HG02642 (cell line): ENCODE measurements around the gene TAGAP.
"Not testable (repeated sequence)": the region's sequence is repeated elsewhere in the genome, so short reads cannot be mapped to it uniquely, and the experiment has no call there.

ENCODE experiments used
- ATAC-seq: cut with Tn5 transposase; IDR thresholded peaks from one replicate; pipeline ENCODE4 v1.9.1; 2021; ENCODE audit warnings: mild to moderate bottlenecking; ENCODE audit not compliant: unreplicated experiment, poor library complexity

The TAGAP gene

DNA sequence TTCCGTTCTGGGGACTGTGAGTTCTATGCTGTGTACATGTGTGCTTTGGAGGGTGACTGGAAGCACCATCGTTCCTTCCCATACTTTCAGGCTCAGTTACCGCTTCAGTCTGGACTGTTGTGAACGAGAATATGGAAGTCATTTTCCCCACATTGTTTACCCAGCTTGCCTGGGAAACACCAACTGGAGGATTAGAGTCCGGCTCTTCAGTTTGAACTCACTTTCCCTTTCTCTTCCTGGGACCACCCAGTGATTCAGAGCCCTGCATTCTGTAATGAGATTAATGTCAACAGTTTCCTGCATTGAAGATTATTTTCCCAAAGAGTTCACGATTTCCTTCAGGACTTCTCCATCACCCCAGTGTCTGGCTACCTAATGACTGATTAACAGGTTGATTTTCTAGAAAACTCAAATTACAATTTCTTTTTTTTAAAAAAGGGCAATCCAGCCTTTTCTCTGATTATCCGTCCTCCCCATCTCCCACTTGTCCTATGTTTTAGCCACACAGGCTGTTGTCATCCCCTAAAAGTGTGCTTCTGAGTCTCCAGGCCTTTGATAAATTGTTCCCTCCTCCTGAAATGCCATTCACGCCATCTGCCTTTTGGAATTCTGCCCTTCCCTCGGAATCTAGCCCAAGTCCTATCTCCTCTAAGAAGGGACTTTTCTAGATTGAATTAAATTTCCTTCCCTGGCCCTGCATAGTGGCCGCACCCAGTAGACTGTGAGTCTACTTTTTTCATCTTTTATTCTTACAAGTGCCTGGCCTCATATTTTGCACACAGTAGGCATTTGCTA lies 3.3 kb upstream of the TAGAP start:
- no peak for ATAC-seq

DNA sequence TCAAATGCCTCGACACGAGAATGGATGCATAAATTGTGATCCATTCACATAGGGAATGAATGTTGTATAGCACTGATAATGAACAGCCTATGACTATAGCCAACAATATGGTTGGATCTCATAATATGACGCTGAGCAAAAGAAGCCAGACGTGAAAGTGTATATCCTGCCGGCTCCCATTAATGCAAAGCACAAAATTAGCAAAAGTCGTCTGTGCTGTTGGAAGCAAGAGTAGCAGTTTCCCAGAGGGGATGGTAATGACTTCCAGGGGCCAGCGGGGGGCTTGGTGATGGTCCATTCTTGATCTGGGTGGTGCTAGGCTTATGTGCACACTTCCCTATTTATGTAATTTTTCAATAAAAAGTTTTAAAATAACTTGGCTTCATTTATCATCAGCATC lies 1.0 kb upstream of the TAGAP start:
- no peak for ATAC-seq

DNA sequence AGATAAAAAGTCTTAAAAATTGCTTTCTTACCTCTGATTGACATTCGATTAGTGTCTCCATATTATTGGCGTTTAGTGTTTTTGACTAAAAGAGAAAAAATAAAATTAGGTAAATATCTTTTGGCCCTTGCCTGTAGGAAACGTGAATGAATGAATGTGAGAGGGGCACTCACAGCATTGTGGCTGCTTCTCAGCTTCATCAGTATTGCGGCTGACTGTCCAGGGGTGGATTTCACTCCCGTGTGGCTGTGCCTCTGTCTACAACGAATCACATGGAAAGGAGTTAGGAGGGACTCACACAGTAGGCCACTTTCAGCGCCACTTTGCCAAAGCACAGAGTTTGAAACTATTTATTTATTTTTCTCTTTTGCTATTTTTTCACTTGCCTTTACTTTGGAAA lies 844 bp downstream of the TAGAP start:
- ATAC-seq: no peak

DNA sequence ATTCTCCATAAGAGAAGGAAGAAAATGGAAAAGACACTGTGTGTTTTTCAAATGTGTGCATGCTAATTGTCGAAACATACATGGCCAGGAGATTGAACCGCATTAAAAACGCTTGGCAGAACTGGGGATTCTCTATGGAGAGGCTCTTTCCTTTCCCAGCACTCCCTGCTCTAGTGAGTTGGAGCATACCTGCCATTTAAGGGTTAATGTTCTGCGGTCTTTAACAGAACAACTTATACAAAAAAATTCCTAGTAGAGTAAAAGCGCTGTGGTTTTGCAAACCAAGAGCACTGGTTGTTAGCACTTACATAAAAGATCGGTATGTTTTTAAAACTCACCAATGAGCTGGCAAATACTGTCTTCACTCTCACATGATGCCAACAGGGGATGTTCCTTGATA lies 1.5 kb downstream of the TAGAP start:
- ATAC-seq: no peak

DNA sequence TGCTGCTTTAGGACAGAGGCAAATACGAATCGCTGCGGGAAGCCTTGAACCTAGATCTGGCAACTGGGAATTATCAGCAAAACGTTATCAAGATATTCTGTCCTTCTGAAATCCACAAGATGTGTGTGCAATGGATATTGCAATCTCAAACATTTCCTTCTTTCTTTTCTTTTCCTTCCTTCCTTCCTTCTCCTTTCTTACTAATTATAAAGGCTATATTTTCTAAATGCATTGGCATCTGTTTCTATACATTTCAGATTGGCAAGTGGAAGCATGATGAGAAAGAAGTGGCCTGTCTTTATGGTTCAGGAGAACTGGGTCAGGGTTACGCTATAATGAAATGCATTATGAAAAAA lies 2.0 kb downstream of the TAGAP start:
- no peak for ATAC-seq

DNA sequence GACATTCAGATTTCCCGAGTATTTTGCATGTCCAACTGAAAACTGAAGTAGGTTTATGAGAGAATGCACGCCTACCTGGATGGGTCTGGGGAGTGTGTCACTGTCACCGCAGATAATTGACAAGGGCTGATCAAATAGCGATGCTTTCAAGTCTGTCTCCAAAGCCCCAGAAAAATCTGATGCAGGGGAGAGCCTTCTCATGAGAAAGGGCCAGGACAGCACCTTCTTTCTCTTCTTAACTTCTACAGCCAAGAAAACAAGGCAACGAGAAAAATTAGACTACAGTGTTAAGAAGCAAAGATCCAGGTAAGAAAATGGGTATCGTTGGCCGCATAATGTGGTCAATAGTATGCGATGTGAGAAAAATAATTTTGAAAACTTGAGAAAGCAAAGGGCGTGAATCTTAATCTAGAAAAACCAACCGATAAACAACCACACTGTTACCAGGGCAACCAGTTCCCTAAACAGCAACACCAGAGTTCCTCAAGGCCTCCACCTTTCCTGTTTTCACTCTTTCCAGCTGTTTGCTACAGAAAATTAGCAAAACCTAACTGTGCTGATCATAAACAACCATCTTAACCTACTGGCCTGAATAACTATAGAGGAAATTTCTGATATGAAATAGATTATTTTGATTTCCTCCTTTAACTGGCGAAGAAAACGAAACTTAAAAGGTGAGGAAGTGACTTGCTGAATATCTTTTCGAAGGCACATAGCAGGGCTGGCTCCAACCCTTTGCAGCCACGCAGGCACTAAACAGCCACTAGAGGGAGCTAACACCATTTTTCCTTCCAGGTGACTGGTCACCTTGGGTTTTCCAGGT lies 2.6 kb downstream of the TAGAP start:
- ATAC-seq: peak; percentile 35

DNA sequence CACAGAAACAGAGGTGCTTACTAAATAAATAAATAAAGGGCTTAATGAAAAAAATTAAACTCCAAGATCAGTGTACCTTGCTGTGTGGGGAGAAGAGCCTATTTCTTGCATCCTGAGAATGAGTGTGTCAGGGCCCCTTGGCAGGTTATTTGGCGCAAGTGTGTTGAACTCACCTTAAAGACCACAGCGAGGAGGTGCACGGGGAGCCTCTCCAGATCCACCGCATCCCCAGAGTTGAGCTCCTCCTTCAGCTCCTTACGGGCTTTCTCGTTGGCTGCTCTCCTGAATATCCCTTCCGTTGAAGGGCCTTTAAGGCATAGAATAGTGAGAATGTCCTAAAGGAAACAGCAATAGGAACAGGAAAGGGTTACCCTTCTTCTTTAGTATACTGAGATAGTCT lies 3.6 kb downstream of the TAGAP start:
- ATAC-seq: no peak

DNA sequence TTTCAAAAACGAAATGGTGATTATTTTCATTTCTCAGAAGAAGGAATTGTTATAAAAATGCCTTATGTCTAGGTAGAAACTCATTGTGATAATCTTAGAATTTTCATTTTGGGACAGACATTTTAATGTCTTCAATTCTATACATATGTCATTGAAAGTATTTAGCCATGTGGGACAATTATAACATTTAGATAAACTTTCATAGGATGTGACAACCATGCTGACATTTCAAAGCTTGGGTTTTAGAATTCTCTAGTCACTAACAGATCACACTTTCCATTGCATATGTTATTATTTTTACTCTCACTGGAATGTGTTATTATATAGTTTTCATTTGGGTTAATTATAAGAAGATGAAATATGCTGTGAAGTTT lies 4.9 kb downstream of the TAGAP start:
- ATAC-seq: no peak

DNA sequence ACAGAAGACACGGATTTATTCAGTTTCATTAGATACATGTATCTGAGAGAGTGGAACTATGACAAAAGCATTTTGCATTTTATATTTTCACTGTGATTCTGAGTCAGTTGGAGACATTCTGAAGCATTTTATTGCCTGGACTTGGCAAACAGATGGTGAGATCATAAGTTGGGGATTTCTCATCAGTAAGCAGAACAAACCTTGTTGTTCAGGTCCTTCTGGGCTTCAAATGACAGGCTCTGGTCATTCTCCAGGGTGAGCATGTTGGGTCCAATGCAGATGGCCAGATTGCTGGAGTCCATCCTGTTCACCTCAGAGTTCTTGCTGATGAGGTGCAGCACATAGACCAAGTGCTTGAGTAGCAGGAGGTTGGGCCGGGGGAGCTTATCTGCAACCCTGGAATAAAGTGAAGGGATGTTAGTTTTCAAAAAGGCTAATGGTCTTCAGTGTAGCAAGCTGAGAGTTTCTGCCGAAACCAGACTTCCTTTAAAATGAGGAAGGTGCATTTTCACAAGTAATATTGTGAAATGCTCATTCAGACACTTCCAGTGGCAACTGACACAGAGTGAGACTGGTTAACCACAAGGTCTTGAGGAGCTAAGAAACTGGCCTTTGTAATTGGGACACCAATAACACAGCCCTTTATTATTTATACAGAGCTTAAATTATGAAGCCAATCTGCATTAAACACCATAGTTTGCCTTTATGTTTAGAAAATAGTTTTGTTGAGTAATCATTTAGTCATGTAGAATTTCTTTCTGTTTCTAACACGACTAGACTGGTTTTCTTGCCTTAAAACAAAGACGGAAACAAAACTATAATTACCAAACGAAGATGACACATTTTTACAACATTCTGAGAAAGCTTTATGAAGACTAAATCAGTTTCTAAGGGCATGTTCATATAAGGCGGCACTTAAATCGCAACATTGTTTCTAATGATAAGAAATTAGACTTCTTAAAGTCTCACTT lies 5.6 kb downstream of the TAGAP start:
- ATAC-seq: peak; percentile 85

DNA sequence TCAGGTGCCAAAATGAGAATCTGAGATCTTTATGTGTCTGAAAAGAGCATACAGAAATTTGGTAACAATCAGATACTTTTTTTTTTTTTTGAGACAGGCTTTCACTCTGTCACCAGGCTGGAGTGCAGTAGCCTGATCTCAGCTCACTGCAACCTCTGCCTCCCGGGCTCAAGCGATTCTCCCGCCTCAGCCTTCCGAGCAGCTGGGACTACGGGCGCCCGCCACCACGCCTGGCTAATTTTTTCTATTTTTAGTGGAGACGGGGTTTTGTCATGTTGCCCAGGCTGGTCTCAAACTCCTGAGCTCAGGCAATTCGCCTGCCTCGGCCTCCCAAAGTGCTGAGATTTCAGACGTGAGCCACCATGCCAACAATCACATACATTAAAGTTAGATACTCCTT lies 6.5 kb downstream of the TAGAP start:
- not testable (repeated sequence) for ATAC-seq

DNA sequence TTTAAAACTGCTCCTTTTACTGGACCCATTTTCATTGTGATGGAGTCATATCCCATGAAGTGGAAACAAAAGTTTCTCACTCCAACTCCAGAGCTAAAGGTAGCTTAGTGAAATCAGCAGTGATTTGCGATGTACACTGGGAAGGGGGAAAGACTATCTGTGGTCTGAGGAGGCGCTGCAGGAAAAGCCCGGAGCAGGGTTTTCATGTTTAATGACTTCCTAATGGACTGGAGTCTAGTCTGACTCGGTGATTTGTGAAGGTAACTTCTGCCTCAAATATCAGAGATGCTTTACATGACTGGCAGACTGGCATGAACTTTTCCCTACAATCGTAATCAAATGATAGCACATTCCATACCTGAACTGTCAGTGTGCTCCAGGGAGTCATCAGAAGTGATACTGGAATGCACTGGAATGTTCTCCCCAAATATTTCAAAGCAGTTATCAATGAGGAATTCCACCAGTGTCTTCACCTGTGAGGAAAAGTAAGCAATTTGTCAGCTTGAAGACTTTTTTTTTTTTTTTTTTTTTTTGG lies 7.0 kb downstream of the TAGAP start:
- no peak for ATAC-seq

DNA sequence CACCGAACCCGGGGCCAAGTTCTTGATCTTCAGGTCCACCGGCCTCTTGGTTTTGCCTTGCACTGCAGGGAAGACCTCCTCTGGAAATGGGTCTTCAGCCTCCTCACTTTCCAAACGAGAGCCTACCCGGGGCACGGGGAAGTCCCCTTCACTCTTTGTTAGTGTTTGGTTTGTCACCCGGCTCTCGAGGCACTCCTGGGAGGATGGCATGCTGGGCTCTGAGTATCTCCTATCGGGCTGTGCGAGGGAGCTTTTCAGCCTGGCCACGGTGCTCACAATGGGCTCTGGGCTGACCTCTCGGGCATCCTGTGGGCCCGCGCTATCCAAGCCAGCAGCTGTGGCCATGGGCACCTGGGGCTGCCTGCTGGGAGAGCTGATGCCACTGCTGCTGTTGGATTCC lies 8.1 kb downstream of the TAGAP start:
- ATAC-seq: no peak

DNA sequence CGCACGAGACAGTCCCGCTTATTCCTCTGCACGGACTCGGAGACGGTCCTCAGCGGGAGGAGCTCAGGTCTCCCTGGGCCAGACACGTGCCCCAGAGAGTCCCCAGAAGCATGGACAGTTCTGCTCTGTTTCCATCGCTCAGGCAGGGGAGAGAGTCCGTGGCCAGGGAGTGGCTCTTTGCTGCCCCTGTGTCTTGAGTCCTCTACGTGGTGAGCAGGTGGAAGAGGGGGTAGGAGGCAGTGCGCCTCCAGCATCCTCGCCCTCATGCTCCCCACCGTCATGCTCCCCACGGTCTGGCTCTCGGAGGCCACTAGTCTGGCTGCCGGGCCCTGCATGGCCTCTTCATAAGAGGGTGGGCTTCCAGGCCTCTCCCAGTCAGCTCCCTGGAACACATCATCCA lies 8.9 kb downstream of the TAGAP start:
- ATAC-seq: no peak

DNA sequence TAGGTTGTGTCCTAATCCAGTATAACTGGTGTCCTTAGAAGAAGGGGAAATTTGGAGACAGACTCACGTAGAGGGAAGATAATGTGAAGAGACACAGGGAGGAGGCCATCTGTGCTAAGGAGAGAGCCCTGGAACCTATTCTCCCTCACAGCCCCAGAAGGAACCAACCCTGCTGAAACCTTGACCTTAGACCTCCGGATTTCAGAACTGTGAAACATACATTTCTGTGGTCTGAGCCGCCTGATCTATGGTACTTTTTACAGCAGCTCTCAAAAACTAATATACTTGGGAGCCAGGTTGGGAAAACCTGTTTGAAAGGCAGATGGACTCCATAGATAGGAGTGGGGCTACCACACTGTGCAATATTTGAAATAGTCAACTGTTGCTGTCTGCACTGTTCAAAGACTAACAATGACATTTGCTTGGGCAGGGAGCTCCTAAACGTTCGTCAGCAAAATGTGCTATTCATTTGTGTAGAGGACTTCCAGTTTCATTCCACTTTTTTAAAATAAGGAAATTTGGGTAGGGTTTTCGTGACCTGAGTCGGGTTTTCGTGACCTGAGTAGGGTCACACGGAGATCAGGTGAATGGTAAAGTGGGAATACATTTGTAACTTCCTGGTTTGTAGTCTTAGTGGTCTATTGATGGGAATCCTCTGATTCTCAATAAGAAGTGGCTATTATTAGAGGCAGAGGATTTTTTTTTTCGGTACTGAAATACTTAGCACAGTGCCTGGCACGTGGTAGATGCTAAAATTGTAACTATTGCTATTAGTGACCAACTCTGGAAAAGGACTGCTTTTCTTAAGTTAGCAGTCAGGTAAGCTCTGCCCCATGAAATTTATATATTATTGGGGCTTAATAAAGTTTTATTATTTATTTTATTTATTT lies 11.4 kb downstream of the TAGAP start:
- no peak for ATAC-seq

DNA sequence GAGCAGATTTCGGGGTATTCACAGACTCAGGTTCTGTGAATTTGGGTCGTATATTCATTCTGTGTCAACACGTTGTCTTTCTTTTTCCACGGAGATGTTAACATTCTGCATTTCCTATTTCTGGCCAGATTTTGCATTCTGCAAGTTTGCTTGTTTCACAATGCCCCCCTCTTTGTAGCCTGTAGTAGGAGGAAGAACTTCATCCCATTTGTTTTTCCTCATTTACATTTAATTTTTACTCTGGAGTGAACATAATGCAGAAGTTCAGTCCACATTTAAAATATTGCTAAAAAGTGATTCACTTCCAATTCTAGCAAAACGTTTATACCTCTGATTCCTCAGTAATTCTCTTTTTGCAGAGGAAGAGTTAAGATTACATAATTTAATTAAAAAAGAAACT lies 12.9 kb downstream of the TAGAP start:
- ATAC-seq: no peak

DNA sequence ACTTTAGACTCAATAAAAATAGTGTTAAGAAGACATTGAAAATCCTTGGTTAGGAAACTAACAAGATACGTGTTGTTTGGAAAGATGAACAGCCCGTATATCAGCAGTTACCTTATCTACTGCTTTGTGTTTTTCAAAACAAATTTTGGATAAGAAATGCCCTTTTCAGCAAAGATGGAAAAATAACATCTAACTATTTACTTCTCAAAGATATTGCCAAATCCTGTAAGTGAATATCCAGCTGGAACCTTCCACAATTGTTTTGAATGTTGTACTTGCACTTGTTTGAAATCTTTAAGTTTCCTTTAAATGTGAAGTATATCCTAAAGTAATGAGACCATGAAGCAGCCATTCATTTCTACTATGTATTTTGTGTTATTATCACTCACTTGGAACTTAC lies 14.6 kb downstream of the TAGAP start:
- ATAC-seq: no peak

DNA sequence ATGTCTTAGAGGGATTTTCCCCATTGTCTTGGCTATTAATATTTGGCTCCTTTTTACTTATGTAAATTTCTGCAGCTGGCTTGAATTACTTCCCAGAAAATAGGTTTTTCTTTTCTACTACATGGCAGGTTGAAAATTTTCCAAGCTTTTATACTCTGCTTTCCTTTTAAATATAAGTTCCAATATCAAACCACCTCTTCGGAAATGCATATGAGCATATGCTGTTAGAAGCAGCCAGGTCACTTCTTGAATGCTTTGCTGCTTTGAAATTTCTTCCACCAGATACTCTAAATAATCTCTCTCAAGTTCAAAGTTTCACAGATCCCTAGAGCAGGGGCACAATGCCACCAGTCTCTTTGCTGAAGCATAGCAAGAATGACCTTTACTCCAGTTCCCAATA lies 19.6 kb downstream of the TAGAP start:
- ATAC-seq: not testable (repeated sequence)

DNA sequence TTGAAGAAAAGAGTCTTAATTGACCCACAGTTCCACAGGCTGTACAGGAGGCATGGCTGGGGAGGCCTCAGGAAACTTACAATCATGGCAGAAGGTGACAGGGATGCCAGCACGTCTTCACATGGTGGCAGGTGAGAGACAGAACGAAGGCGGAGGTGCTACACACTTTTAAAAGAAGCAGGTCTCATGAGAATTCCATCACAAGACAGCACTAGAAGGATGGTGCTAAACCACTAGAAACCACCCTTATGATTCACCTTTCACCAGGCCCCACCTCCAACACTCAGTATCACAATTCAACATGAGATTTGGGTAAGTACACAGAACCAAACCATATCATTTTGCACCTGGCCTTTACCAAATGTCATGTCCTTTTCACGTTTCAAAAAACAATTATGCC lies 20.9 kb downstream of the TAGAP start:
- ATAC-seq: no peak

DNA sequence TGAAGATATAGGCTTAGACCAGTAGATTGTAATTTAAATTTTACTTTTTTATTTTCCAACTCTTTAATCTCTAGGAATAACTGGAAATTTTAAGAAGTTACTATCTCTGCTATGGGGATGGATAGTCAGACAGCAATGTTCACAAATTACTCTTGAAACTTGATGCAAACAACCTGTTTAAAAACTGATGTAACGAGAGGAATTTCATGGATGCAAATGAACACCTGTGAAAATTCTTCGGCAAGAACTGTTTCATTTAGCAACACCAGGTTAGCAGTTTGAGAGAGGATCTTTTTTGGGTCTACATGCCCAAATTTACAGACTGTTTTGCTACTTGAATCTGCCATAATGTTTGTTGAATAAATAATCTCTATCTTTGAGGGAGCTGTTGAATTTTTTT lies 24.8 kb downstream of the TAGAP start:
- no peak for ATAC-seq
